GM23338 (cell line): ENCODE measurements around the gene PTPRA. TPM values are rescaled to one million over a fixed set of nuclear protein-coding genes. Genes with fewer than 3 reads are reported as not detected.

Source experiments
- ATAC-seq: fragments of 200-7000 bp; cut with Tn5 transposase; 3 replicates; pipeline ENCODE4 v1.9.1; 2020
- DNase-seq: peaks from one replicate; pipeline ENCODE4 v3.0.0-alpha.2; 2015; ENCODE audit warnings: low spot score
- H2AFZ ChIP-seq: fragments of 200-600 bp; sonication (generic); 2 replicates; pipeline ENCODE4 v1.8.0; 2016; ENCODE audit warnings: antibody characterized with exemption, mild to moderate bottlenecking, moderate library complexity
- H3F3A ChIP-seq: fragments of 200-600 bp; sonication (generic); replicated peaks from 2 replicates; pipeline ENCODE4 v1.8.0; 2017; ENCODE audit warnings: antibody characterized with exemption, mixed run types, low read depth
- H3K27ac ChIP-seq: fragments of 200-600 bp; sonication (generic); 2 replicates; pipeline ENCODE4 v1.6.1; 2016; ENCODE audit warnings: low read depth
- H3K27me3 ChIP-seq: fragments of 200-600 bp; sonication (generic); 2 replicates; pipeline ENCODE4 v1.8.0; 2016; ENCODE audit warnings: mild to moderate bottlenecking, mixed run types, moderate library complexity; ENCODE audit not compliant: insufficient read depth
- H3K36me3 ChIP-seq: fragments of 200-600 bp; sonication (generic); 2 replicates; pipeline ENCODE4 v1.8.0; 2016; ENCODE audit warnings: mild to moderate bottlenecking; ENCODE audit not compliant: insufficient read depth
- H3K4me1 ChIP-seq: fragments of 200-600 bp; sonication (generic); 2 replicates; pipeline ENCODE4 v1.8.0; 2016; ENCODE audit warnings: mild to moderate bottlenecking, moderate library complexity; ENCODE audit not compliant: insufficient read depth
- H3K4me2 ChIP-seq: fragments of 200-600 bp; sonication (generic); 2 replicates; pipeline ENCODE4 v1.7.1; 2017; ENCODE audit warnings: mixed run types
- H3K4me3 ChIP-seq: fragments of 200-600 bp; sonication (generic); 2 replicates; pipeline ENCODE4 v1.6.1; 2016; ENCODE audit warnings: mixed run types
- H3K79me2 ChIP-seq: fragments of 200-600 bp; sonication (generic); replicated peaks from 2 replicates; pipeline ENCODE4 v1.8.0; 2017; ENCODE audit warnings: mild to moderate bottlenecking; ENCODE audit not compliant: insufficient read depth
- H3K9me2 ChIP-seq: fragments of 200-600 bp; sonication (generic); 2 replicates; pipeline ENCODE4 v1.8.0; 2017; ENCODE audit not compliant: insufficient read depth
- H4K20me1 ChIP-seq: fragments of 200-600 bp; sonication (generic); replicated peaks from 2 replicates; pipeline ENCODE4 v1.8.0; 2017; ENCODE audit warnings: mild to moderate bottlenecking; ENCODE audit not compliant: insufficient read depth
- H3K27ac Mint-ChIP-seq: 2 replicates; pipeline ENCODE4 v1.8.0; 2020; ENCODE audit warnings: inconsistent platforms, mild to moderate bottlenecking, moderate library complexity, mixed read lengths
- H3K27me3 Mint-ChIP-seq: 3 replicates; pipeline ENCODE4 v1.8.0; 2022; ENCODE audit warnings: low read depth, mild to moderate bottlenecking, moderate library complexity, mixed read lengths, inconsistent platforms; ENCODE audit not compliant: insufficient read depth, poor library complexity
- H3K36me3 Mint-ChIP-seq: 3 replicates; pipeline ENCODE4 v1.8.0; 2021; ENCODE audit warnings: low read depth, mild to moderate bottlenecking, inconsistent platforms, moderate library complexity, mixed read lengths
- H3K4me1 Mint-ChIP-seq: 3 replicates; pipeline ENCODE4 v1.8.0; 2020; ENCODE audit warnings: mild to moderate bottlenecking, inconsistent platforms, mixed read lengths
- H3K4me3 Mint-ChIP-seq: 3 replicates; pipeline ENCODE4 v1.8.0; 2021; ENCODE audit warnings: moderate library complexity, mild to moderate bottlenecking, inconsistent platforms, mixed read lengths
- H3K9me3 Mint-ChIP-seq: 3 replicates; pipeline ENCODE4 v1.8.0; 2020; ENCODE audit warnings: moderate library complexity, mild to moderate bottlenecking, inconsistent platforms, mixed read lengths
- EZH2 ChIP-seq: fragments of 200-600 bp; sonication (generic); IDR thresholded peaks from one replicate; pipeline ENCODE4 v1.8.0; 2017; ENCODE audit warnings: antibody characterized with exemption, mild to moderate bottlenecking, low read depth; ENCODE audit not compliant: unreplicated experiment
- NANOG ChIP-seq: IDR thresholded peaks from 2 replicates; pipeline ENCODE4 v1.6.1; 2016; ENCODE audit warnings: antibody characterized with exemption, borderline replicate concordance
- STAT1 ChIP-seq: IDR thresholded peaks from one replicate; pipeline ENCODE4 v1.6.1; 2016; ENCODE audit warnings: antibody characterized with exemption; ENCODE audit not compliant: unreplicated experiment
- ZNF114 ChIP-seq: fragments of 250-450 bp; sonication (Bioruptor Pico); IDR thresholded peaks from 2 replicates; pipeline ENCODE4 v1.5.0; 2020; ENCODE audit warnings: mild to moderate bottlenecking, moderate library complexity
- ZNF331 ChIP-seq: fragments of 250-450 bp; sonication (Bioruptor Pico); IDR thresholded peaks from 2 replicates; pipeline ENCODE4 v1.5.0; 2020; ENCODE audit warnings: low read depth, mild to moderate bottlenecking, moderate library complexity
- polyA plus RNA-seq: library from polyadenylated mRNA; unstranded; fragments of >200 nt; fragmentation: Nextera tagmentation; extraction: Ambion mirVana; gene quantifications from 2 replicates; pipeline ENCODE4 v1.2.1, GENCODE V29; 2016
- total RNA-seq: library from RNA; depleted of rRNA; stranded (reverse); fragments of >200 nt; shearing (Covaris generic); gene quantifications from 2 replicates; pipeline ENCODE4 v1.2.3, GENCODE V29; 2014
- TF ChIP-seq, protein P1 (sequence below): IDR thresholded peaks from 2 replicates; pipeline ENCODE4 v1.6.1; 2016; ENCODE audit warnings: antibody characterized with exemption
- TF ChIP-seq, protein P2 (sequence below): fragments of 250-450 bp; sonication (Bioruptor Pico); IDR thresholded peaks from 2 replicates; pipeline ENCODE4 v1.5.0; 2020; ENCODE audit warnings: mild to moderate bottlenecking, moderate library complexity

PTPRA gene
- total and polyA plus RNA-seq, 2 experiments from 2014 or later = 37.8 to 39.3 TPM

- Histone ChIP-seq H3K4me2 (peak overlapping the region; percentile 53), H3K27ac (peak overlapping the region; percentile 88), H3K4me1 (peaks cover 50% of the 10 kb centered on the region), H3K9me2 (no peaks in the 10 kb centered on the region), H3K79me2 (peaks cover 75% of the 10 kb centered on the region), H4K20me1 (no peaks in the 10 kb centered on the region; the same call in 1 of the 2 replicates), H2AFZ (no peak overlapping the region), H3K27me3 (no peaks in the 10 kb centered on the region), H3K36me3 (no peaks in the 10 kb centered on the region), H3F3A (no peaks in the 10 kb centered on the region), H3K4me3 (0 out of 2 replicates have a peak overlapping the region, but pooled peaks have one; percentile 5)
- peak overlapping the region; percentile 1; the same call in 1 of the 3 replicates for H3K4me3 Mint-ChIP-seq
- H3K9me3 Mint-ChIP-seq = no peaks in the 10 kb centered on the region
- H3K27ac Mint-ChIP-seq = peak overlapping the region; percentile 73
- peak; percentile 66 for DNase-seq
- TF ChIP-seq STAT1 (no peak), NANOG (no peak), EZH2 (no peak), ZNF331 (CRISPR knock-in tag) (no peak), ZNF114 (CRISPR knock-in tag) (no peak)
- TF ChIP-seq, protein P1, sequence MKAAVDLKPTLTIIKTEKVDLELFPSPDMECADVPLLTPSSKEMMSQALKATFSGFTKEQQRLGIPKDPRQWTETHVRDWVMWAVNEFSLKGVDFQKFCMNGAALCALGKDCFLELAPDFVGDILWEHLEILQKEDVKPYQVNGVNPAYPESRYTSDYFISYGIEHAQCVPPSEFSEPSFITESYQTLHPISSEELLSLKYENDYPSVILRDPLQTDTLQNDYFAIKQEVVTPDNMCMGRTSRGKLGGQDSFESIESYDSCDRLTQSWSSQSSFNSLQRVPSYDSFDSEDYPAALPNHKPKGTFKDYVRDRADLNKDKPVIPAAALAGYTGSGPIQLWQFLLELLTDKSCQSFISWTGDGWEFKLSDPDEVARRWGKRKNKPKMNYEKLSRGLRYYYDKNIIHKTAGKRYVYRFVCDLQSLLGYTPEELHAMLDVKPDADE = no peak
- TF ChIP-seq, protein P2, sequence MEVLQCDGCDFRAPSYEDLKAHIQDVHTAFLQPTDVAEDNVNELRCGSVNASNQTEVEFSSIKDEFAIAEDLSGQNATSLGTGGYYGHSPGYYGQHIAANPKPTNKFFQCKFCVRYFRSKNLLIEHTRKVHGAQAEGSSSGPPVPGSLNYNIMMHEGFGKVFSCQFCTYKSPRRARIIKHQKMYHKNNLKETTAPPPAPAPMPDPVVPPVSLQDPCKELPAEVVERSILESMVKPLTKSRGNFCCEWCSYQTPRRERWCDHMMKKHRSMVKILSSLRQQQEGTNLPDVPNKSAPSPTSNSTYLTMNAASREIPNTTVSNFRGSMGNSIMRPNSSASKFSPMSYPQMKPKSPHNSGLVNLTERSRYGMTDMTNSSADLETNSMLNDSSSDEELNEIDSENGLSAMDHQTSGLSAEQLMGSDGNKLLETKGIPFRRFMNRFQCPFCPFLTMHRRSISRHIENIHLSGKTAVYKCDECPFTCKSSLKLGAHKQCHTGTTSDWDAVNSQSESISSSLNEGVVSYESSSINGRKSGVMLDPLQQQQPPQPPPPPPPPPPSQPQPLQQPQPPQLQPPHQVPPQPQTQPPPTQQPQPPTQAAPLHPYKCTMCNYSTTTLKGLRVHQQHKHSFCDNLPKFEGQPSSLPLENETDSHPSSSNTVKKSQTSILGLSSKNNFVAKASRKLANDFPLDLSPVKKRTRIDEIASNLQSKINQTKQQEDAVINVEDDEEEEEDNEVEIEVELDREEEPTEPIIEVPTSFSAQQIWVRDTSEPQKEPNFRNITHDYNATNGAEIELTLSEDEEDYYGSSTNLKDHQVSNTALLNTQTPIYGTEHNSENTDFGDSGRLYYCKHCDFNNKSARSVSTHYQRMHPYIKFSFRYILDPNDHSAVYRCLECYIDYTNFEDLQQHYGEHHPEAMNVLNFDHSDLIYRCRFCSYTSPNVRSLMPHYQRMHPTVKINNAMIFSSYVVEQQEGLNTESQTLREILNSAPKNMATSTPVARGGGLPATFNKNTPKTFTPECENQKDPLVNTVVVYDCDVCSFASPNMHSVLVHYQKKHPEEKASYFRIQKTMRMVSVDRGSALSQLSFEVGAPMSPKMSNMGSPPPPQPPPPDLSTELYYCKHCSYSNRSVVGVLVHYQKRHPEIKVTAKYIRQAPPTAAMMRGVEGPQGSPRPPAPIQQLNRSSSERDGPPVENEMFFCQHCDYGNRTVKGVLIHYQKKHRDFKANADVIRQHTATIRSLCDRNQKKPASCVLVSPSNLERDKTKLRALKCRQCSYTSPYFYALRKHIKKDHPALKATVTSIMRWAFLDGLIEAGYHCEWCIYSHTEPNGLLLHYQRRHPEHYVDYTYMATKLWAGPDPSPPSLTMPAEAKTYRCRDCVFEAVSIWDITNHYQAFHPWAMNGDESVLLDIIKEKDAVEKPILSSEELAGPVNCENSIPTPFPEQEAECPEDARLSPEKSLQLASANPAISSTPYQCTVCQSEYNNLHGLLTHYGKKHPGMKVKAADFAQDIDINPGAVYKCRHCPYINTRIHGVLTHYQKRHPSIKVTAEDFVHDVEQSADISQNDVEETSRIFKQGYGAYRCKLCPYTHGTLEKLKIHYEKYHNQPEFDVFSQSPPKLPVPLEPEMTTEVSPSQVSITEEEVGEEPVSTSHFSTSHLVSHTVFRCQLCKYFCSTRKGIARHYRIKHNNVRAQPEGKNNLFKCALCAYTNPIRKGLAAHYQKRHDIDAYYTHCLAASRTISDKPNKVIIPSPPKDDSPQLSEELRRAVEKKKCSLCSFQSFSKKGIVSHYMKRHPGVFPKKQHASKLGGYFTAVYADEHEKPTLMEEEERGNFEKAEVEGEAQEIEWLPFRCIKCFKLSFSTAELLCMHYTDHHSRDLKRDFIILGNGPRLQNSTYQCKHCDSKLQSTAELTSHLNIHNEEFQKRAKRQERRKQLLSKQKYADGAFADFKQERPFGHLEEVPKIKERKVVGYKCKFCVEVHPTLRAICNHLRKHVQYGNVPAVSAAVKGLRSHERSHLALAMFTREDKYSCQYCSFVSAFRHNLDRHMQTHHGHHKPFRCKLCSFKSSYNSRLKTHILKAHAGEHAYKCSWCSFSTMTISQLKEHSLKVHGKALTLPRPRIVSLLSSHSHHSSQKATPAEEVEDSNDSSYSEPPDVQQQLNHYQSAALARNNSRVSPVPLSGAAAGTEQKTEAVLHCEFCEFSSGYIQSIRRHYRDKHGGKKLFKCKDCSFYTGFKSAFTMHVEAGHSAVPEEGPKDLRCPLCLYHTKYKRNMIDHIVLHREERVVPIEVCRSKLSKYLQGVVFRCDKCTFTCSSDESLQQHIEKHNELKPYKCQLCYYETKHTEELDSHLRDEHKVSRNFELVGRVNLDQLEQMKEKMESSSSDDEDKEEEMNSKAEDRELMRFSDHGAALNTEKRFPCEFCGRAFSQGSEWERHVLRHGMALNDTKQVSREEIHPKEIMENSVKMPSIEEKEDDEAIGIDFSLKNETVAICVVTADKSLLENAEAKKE (CRISPR knock-in tag) = no peak
- H3K36me3 Mint-ChIP-seq = 0 out of 3 replicates have a peak, but pooled peaks cover 2% of the 10 kb centered on the region
- ATAC-seq = peak; percentile 83
- peaks cover 34% of the 10 kb centered on the region for H3K4me1 Mint-ChIP-seq
- H3K27me3 Mint-ChIP-seq = peaks cover 3% of the 10 kb centered on the region
Observed at GRCh38 chr20:2917266-2917665, 44.0 kb downstream of the PTPRA start.
